DMS79 treated with DMSO at 0.1 percent for 48 hours (cell line): ENCODE measurements around the gene SPG11.
A peak's percentile ranks its signal among the peaks of the same experiment; 100 is the strongest.
"Not testable (repeated sequence)": the region's sequence is repeated elsewhere in the genome, so short reads cannot be mapped to it uniquely, and the experiment has no call there.

Source experiments
- DNase-seq: peaks from one replicate; lab custom pipeline; 2025; lab: John Stamatoyannopoulos, UW

SPG11 gene

GRCh38 chr15:44550734-44551133, 112.7 kb downstream of the SPG11 start:
- DNase-seq = no peak

- no peak for DNase-seq
Measured at GRCh38 chr15:44550256-44550655, 113.2 kb downstream of the SPG11 start.

- DNase-seq = not testable (repeated sequence)
Measured at GRCh38 chr15:44549152-44549551, 114.3 kb downstream of the SPG11 start.

GRCh38 chr15:44545913-44546802, 117.3 kb downstream of the SPG11 start:
- no peak for DNase-seq

GRCh38 chr15:44544745-44545144, 118.7 kb downstream of the SPG11 start:
- not testable (repeated sequence) for DNase-seq

GRCh38 chr15:44542596-44542995, 120.9 kb downstream of the SPG11 start:
- DNase-seq = no peak

- no peak for DNase-seq
Measured at GRCh38 chr15:44541282-44541958, 122.0 kb downstream of the SPG11 start.

GRCh38 chr15:44537735-44538240, 125.7 kb downstream of the SPG11 start:
- DNase-seq = no peak

GRCh38 chr15:44536962-44537734, 126.3 kb downstream of the SPG11 start, which contains the start of gene EIF3J:
Gene EIF3J, plus strand, starts transcription at chr15:44537147. Its CDS starts 48 bp downstream, at chr15:44537195.
- peak; percentile 71 for DNase-seq

- no peak for DNase-seq
Measured at GRCh38 chr15:44536302-44536961, 127.0 kb downstream of the SPG11 start.

GRCh38 chr15:44535523-44536301, 127.8 kb downstream of the SPG11 start:
- no peak for DNase-seq

GRCh38 chr15:44535092-44535491, 128.4 kb downstream of the SPG11 start:
- no peak for DNase-seq

- no peak for DNase-seq
Measured at GRCh38 chr15:44532689-44533088, 130.8 kb downstream of the SPG11 start.

- DNase-seq = not testable (repeated sequence)
Measured at GRCh38 chr15:44532275-44532674, 131.2 kb downstream of the SPG11 start.

GRCh38 chr15:44530653-44531052, 132.8 kb downstream of the SPG11 start:
- no peak for DNase-seq

GRCh38 chr15:44529864-44530604, 133.4 kb downstream of the SPG11 start:
- no peak for DNase-seq

- DNase-seq = no peak
Measured at GRCh38 chr15:44527241-44527640, 136.2 kb downstream of the SPG11 start.

- no peak for DNase-seq
Measured at GRCh38 chr15:44525018-44525417, 138.4 kb downstream of the SPG11 start.

GRCh38 chr15:44519537-44519936, 143.9 kb downstream of the SPG11 start:
- DNase-seq = no peak

- no peak for DNase-seq
Measured at GRCh38 chr15:44516436-44516835, 147.0 kb downstream of the SPG11 start.
